Stimulated activated CD8-positive, alpha-beta memory T cell treated with anti-CD3 and anti-CD28 coated beads, Interleukin-2, amount 100 ng/mL, for 48 hours (primary cell): ENCODE results near the gene OR6P1.

Source experiments
- DNase-seq, 2 donors: peaks; one replicate each; pipeline ENCODE4 v3.0.0-alpha.2; 2020; ENCODE audit warnings: low read depth in 2 of 2

OR6P1 gene

GRCh38 chr1:158570480-158570879, at the start of gene OR6P1:
Gene OR6P1, minus strand, starts transcription at chr1:158570580. Its CDS starts 6,976 bp downstream, at chr1:158563604.
- DNase-seq, result no peak

- no peak for DNase-seq
Observed at GRCh38 chr1:158613764-158614163, 43.4 kb upstream of the OR6P1 start.

GRCh38 chr1:158611916-158612315, 41.5 kb upstream of the OR6P1 start:
- DNase-seq, result no peak

GRCh38 chr1:158607296-158607695, 36.9 kb upstream of the OR6P1 start:
- DNase-seq, result no peak

GRCh38 chr1:158604968-158605367, 34.6 kb upstream of the OR6P1 start, which contains the start of gene OR10Z1:
Gene OR10Z1, plus strand, starts transcription at chr1:158605268. Its CDS starts 1,171 bp downstream, at chr1:158606439.
- DNase-seq, result no peak

- DNase-seq, result no peak
Observed at GRCh38 chr1:158600735-158601134, 30.4 kb upstream of the OR6P1 start.

- no peak for DNase-seq
Observed at GRCh38 chr1:158586942-158587341, 16.6 kb upstream of the OR6P1 start.

GRCh38 chr1:158583962-158584361, 13.6 kb upstream of the OR6P1 start:
- no peak for DNase-seq

GRCh38 chr1:158579733-158580132, 9.4 kb upstream of the OR6P1 start, which contains the start of gene OR10X1:
Gene OR10X1, minus strand, starts transcription at chr1:158579899. Its CDS starts 0 bp downstream, at chr1:158579899.
- no peak for DNase-seq

- no peak for DNase-seq
Observed at GRCh38 chr1:158577561-158577960, 7.2 kb upstream of the OR6P1 start.

GRCh38 chr1:158572226-158572625, 1.8 kb upstream of the OR6P1 start:
- DNase-seq, result no peak

- DNase-seq, result no peak
Observed at GRCh38 chr1:158564608-158565007, 5.8 kb downstream of the OR6P1 start.

- DNase-seq, result no peak
Observed at GRCh38 chr1:158563853-158564252, 6.5 kb downstream of the OR6P1 start.

- no peak for DNase-seq
Observed at GRCh38 chr1:158559696-158560095, 10.7 kb downstream of the OR6P1 start.

- DNase-seq, result no peak
Observed at GRCh38 chr1:158554352-158554751, 16.0 kb downstream of the OR6P1 start, which contains the start of gene OR6Y1. Gene OR6Y1, minus strand, starts transcription at chr1:158554405. Its CDS starts 6,300 bp downstream, at chr1:158548105.

- no peak for DNase-seq
Observed at GRCh38 chr1:158552296-158552695, 18.1 kb downstream of the OR6P1 start.

GRCh38 chr1:158547533-158547932, 22.8 kb downstream of the OR6P1 start:
- DNase-seq, result no peak

GRCh38 chr1:158537609-158538008, 32.8 kb downstream of the OR6P1 start:
- no peak for DNase-seq

- DNase-seq, result no peak
Observed at GRCh38 chr1:158534496-158534895, 35.9 kb downstream of the OR6P1 start.

- DNase-seq, result no peak
Observed at GRCh38 chr1:158527190-158527815, 43.1 kb downstream of the OR6P1 start.

GRCh38 chr1:158521666-158522058, 48.7 kb downstream of the OR6P1 start:
- DNase-seq, result no peak

GRCh38 chr1:158520955-158521665, 49.3 kb downstream of the OR6P1 start:
- no peak for DNase-seq

GRCh38 chr1:158520021-158520420, 50.4 kb downstream of the OR6P1 start:
- no peak for DNase-seq
